NCI-H748 (cell line): ENCODE results near the gene FAM241B.

Source experiments
- DNase-seq: peaks from one replicate; lab custom pipeline; 2025; ENCODE audit not compliant: unreplicated experiment; lab: John Stamatoyannopoulos, UW

The FAM241B gene

GRCh38 chr10:69663369-69663947, 33.4 kb downstream of the FAM241B start:
- no peak for DNase-seq

- DNase-seq = no peak
These were observed 35.6 kb downstream of the FAM241B start for GRCh38 chr10:69665474-69666320.

- DNase-seq = no peak
These were observed 36.7 kb downstream of the FAM241B start for GRCh38 chr10:69666756-69667155.

- no peak for DNase-seq
These were observed 38.7 kb downstream of the FAM241B start for GRCh38 chr10:69668721-69669120.

GRCh38 chr10:69669409-69669808, 39.4 kb downstream of the FAM241B start:
- DNase-seq = no peak

- no peak for DNase-seq
These were observed 43.5 kb downstream of the FAM241B start for GRCh38 chr10:69673521-69673920.

GRCh38 chr10:69674786-69675185, 44.7 kb downstream of the FAM241B start:
- no peak for DNase-seq

GRCh38 chr10:69676301-69676700, 46.3 kb downstream of the FAM241B start:
- DNase-seq = no peak

GRCh38 chr10:69677985-69678654, 48.1 kb downstream of the FAM241B start:
- DNase-seq = no peak

- no peak for DNase-seq
These were observed 49.7 kb downstream of the FAM241B start for GRCh38 chr10:69679736-69680135.

GRCh38 chr10:69680610-69681009, 50.6 kb downstream of the FAM241B start:
- DNase-seq = no peak

GRCh38 chr10:69681436-69681835, 51.4 kb downstream of the FAM241B start:
- DNase-seq = no peak

- no peak for DNase-seq
These were observed 53.0 kb downstream of the FAM241B start for GRCh38 chr10:69682955-69683474.
